Nucleus accumbens (tissue), 56 donors: ENCODE results near the gene GCLC.
"Not testable (repeated sequence)": the region's sequence is repeated elsewhere in the genome, so short reads cannot be mapped to it uniquely, and the experiment has no call there.

Source experiments
- DNase-seq, 56 donors: peaks; one replicate each; lab custom pipeline; 2025; lab: John Stamatoyannopoulos, UW

Gene GCLC

DNA sequence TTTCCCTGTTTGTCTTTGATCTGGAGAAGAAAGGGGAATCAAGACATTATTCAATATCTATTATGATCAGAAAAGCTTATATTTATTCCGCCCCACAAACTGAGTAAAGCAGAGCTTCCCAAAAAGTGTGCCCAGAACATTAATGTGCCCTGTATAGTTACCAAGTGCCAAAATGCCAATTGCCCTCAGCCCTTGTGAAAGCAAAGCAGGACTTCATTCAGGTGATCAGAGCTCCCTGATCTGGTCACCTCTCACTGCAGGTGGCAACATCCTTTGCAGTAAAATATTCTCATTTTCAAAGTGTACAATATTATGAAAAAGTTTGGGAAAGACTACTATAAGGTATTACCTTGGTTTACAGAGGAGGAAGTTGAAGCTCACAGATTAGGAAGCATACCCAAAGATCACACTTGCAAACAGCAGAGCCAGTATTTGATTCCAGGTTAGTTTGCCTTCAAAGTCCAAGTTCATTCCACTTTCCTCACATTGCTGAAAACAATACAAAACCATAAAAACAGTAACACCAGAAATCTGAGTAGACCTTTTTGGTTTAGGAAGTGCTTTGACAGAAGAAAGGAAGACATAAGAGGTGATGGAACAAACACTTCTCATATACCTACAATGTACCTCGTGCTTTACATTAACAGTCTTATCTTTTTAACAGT is 19.6 kb upstream of the GCLC start:
- no peak for DNase-seq

DNA sequence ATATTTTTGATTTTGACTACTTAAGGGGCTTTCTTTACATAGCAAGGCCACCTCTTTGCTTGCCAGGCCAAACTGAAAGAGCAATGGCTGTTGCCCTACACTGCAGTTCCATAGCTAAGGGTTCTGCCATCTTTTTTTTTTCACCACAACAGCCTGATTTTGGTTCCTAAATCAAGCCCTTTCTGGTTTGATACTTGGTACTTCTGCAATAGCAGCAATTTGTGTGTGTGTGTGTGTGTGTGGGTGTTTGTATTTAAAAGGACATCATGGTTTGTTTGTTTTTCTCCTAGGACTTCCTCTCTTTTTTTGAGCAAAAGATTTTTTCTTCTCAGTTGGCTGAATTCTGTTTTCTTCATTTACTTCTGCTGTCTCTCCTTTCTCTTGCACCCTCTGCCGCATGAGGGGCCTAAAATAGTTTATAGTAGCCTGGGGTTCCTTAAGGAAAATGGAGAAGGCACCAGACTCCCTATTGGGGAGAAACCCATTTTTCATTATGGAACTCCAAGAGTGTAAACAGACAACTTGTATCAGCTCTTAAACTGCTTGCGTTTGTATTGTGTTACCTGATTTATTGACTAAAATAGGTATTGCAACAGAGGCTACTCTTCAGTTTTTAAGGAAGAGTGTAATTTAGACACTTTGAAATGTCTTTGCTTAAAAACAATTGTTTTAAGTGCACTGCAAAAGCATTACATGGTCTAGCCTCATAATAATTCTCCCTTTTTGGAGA is 12.2 kb upstream of the GCLC start:
- no peak for DNase-seq

DNA sequence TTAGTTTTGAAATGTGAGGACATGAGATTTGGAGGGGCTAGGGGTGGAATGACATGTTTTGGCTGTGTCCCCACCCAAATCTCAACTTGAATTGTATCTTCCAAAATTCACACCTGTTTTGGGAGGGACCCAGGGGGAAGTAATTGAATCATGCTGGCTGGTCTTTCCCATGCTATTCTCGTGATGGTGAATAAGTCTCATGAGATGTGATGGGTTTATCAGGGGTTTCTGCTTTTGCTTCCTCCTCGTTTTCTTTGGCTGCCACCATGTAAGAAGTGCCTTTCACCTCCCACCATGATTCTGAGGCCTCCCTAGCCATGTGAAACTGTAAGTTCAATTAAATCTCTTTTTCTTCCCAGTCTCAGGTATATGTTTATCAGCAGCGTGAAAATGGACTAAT is 8.7 kb upstream of the GCLC start:
- not testable (repeated sequence) for DNase-seq

- DNase-seq, result not testable (repeated sequence)
Measured at GRCh38 chr6:53551681-53552080, 6.8 kb upstream of the GCLC start.

DNA sequence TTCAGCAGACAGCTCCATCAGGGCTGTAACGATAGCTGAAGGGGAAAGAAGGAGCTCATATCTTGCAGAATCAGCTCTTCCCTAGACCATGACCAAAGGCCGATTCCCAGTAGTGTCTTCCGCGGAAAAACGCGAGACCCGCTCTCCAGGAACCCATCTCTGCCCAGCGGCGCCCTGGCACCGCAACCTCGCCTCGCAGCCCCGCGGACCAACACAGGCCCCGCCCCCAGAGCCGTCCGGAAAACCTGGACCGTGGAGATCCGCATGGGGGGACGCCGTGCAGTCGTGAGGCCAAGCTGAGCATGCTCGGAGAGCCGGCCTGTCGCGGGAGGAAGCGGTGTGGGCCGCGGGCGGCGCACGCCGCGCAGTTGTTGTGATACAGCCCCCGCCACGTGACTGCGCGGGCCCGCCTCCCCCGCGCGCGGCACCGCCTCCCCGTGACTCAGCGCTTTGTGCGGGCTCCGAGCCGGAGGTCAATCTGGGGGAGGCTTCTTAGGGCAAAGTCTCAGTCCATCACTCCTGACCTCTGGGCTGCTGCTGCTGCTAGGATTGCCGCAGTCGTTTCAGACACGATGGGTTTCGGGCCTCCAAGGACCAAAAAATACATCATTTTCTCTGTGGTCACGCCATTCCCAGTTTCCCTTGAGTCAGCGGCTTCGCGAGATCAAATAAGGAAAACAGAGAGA is 3.1 kb upstream of the GCLC start:
- DNase-seq, result peak; percentile 77 to 99 (median 96)

DNA sequence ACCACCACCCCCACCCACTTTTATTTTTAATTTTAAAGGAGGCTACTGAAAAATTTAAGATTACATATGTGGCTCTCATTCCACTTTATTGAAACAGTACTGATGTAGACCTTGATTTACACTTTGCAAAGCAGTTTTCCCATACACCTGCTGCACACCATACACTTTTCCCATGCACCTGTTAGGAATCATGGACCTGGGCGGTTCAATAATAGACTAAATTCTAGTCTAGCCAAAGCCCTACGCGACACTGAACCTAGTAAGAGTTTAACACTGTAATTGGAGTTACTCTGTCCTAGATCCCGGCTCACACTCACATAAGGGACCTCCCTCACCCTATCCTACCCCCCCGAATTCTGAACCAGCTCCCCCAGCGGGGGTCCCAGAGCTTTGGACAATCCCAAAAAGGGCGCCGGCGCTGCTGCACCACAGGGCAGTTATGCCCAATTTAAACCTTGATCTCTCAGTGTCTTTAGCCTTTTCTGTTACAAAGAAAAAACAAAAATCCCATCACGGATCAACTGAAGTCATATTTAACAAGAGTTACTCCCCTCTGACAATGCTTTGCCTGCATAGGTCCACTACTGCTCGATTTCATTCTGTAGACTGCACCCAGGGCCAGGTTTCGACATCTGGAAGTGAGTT is 2.4 kb upstream of the GCLC start:
- DNase-seq, result peak in 4 of 56 donors; percentile 14 to 49 (median 38)

GRCh38 chr6:53546281-53546680 is 1.4 kb upstream of the GCLC start:
- DNase-seq, result no peak

DNA sequence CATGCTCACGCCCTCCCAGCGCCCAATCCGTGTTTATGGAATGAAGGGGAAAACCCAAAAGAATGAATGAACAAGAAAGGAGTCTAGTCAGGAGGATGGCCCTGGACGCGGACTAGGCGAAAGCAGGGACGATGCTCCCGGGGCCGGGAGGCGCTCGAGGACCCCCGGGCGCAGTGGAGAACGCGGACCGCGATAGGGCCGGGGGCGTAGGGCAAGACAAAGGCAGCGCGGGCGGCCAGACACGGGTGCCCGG is 758 bp downstream of the GCLC start:
- DNase-seq, result peak in 4 of 56 donors; percentile 40 to 61 (median 42)

- peak in 2 of 56 donors; percentile 21 to 49 for DNase-seq
Measured at GRCh38 chr6:53543359-53544216, 1.3 kb downstream of the GCLC start.

- DNase-seq, result no peak
Measured at GRCh38 chr6:53541900-53542299, 3.0 kb downstream of the GCLC start.

GRCh38 chr6:53540129-53540692 is 4.7 kb downstream of the GCLC start:
- no peak for DNase-seq

DNA sequence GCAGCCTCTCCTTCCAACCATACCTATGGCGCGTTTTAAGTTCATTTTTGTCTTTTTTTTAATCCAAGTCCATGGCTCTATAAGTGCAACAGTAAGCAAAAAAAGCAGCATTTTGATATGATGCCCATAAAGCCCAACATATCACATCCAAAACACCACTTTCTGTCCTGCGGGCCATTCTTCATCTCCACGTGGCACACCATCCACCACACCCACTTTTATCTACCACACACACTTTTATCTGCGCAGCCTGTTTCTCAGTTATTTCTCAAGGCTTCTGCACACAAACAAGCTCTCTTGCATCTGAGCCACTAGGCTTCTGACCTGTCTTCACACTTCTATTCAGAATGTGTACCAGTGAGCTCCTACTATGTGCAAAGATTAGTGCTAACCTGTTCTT is 5.3 kb downstream of the GCLC start:
- no peak for DNase-seq

GRCh38 chr6:53536561-53536960 is 8.3 kb downstream of the GCLC start:
- no peak for DNase-seq

- no peak for DNase-seq
Measured at GRCh38 chr6:53532942-53533341, 12.0 kb downstream of the GCLC start.

DNA sequence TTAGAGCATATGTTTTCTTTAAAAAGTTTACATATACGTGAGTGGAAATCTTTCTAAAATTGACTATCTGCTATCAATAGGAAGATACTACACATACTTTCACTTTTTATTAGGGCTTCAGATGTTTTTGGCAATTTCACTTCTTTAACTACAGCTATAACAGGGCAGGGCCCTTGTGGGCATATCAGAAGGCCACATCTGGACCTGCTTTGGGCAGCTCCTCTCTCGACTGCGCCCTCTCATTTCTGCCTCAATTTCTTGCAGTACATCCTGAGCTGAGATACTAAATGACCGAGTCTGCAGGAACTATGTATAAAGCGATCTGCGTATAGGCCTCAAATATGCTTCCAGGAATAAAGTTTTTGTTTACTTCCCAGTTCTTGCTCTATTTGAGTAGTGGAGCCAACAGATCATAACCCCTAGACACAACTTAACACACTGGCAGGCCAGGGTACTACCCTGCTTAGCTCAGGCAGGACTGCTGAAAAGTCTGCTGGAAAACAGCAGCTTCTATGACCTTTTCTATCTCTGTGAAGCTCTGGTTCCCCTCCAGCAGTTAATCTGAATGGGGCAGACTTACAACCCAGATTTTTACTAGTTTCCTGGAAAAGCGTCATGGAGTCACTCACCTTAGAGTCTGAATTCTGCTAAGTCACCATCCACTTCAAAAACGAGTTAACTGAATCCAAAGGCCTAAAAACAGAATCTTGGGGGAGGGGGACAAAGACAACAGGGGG is 12.7 kb downstream of the GCLC start:
- DNase-seq, result no peak

DNA sequence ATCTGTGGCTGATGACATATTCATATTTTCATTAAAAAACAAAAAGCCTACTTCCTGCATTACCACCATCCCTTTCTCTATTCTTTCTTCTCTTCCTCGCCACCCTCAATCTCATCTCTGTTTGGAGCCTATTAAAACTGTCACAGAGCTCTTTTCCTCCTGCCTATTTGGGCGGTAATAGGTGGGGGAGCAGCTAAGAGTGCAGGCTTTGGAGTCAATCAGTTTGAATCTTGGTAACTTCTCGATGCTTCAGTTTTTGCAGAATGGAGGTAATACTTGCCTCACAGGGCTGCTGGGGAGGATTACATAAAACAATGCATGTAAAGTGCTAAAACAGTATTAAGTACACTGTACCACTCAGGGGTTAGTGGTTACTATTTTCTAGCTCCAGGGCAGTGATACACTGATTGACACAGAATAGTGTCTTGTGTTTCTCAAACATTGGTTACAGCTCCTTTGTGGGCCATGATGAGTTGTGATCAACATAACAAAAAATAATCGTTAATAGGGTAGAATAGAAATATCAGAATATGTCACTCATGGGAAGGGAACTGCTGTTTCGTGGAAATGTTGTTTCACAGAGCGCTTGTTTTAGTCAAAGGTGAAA is 14.0 kb downstream of the GCLC start:
- peak in 5 of 56 donors; percentile 15 to 38 (median 22) for DNase-seq

DNA sequence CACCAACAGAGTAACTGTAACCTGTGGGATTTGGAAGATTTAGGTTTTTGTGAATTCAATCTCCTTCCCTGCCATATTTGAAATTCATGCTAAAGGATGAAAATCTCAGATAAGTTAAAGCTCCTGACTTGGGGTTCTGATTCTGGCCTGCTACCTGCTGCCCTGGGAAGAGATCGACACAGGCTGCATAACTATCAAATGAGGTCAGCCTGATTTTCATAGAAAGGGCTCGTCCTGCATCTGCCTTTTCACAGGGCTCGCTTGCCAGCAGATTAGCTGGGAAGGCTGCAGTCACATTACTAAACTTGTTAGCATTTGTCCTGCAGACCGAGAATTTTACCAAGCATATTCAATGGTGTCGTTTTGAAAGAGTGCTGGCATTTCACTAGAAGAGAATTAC is 14.6 kb downstream of the GCLC start:
- peak in 2 of 56 donors; percentile 8 to 18 for DNase-seq

DNA sequence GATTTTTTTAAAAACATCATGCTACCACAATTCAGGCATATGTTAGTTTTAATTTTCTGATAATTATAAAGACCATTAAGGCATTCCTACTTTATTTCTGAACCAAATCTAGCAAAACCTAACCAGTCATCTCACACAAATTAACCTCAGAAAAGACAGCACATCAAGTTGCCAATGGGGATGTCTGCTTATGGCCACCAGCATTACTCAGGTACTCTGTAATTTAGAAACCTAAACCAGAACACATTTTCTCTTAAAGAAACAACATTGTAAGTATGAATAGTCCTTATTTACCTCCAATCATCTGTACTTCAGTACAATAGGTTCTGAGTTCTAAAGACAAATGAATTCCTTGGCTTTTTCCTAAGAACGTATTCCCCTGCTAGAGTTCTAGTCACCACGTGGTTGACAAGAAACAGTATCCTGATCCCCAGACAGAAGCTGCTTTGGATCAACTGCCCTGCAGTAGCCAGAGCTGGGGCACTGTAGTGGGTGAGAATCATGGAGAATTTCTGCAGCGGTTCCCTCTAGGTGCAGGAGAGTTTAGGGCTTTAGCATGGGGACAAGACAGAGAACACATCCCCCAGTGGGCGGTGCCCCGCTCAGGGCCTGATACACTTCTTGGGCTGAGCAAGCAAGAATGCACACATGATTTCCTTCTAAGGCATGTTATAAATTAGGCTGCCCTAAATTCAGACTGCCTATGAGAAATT is 15.4 kb downstream of the GCLC start:
- no peak for DNase-seq
